GM20000 (cell line): ENCODE measurements around the gene AXIN1.
"Not testable (repeated sequence)": the region's sequence is repeated elsewhere in the genome, so short reads cannot be mapped to it uniquely, and the experiment has no call there.

Experiments
- DNase-seq: peaks from one replicate; pipeline ENCODE4 v3.0.0; 2012; ENCODE audit warnings: low spot score
- TF ChIP-seq, protein P1 (sequence below): IDR thresholded peaks from 2 replicates; pipeline ENCODE4 v1.5.1; 2012; ENCODE audit warnings: mild to moderate bottlenecking, control low read depth; ENCODE audit errors: extremely low read depth, missing control alignments

AXIN1 gene

DNA sequence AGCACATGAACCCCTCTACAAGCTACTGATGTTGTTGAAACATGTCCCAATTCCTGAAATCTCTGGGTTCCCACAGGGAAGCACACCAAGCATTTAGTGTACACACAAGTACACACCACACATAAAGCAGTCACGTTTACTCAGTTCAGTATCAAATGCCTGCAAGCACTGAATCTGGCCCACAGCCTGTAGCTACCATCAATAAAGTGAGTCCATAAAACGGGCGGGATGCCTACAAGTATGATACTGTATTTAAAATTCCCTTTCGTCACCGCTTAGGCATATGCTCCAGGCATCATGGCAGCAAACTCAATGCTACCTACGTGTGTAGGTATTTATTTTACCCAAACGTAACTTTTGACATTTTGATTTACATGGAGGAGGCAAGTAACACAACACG lies 2.3 kb downstream of the AXIN1 start:
- TF ChIP-seq, protein P1, sequence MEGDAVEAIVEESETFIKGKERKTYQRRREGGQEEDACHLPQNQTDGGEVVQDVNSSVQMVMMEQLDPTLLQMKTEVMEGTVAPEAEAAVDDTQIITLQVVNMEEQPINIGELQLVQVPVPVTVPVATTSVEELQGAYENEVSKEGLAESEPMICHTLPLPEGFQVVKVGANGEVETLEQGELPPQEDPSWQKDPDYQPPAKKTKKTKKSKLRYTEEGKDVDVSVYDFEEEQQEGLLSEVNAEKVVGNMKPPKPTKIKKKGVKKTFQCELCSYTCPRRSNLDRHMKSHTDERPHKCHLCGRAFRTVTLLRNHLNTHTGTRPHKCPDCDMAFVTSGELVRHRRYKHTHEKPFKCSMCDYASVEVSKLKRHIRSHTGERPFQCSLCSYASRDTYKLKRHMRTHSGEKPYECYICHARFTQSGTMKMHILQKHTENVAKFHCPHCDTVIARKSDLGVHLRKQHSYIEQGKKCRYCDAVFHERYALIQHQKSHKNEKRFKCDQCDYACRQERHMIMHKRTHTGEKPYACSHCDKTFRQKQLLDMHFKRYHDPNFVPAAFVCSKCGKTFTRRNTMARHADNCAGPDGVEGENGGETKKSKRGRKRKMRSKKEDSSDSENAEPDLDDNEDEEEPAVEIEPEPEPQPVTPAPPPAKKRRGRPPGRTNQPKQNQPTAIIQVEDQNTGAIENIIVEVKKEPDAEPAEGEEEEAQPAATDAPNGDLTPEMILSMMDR = no peak
- DNase-seq = no peak

DNA sequence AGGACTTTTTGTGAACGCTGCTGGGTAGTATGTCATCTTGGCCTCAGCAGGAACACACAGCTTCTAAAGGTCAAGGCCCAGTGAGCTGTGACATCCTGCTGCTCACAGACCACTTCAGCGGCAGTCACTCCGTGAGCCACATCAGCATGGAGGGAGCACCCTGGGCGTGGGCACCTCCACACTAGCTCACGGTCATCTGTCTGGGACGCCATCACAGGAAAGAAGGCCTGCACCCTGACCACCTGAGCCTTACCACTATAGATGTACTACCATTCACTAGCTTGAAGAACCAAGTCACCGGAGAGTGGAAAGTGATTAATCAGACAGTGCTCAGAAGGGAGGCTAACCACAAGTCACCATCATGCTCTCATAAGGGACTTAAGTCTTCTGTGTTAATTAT lies 3.3 kb downstream of the AXIN1 start:
- TF ChIP-seq, protein P1 = no peak
- DNase-seq = peak; percentile 78

DNA sequence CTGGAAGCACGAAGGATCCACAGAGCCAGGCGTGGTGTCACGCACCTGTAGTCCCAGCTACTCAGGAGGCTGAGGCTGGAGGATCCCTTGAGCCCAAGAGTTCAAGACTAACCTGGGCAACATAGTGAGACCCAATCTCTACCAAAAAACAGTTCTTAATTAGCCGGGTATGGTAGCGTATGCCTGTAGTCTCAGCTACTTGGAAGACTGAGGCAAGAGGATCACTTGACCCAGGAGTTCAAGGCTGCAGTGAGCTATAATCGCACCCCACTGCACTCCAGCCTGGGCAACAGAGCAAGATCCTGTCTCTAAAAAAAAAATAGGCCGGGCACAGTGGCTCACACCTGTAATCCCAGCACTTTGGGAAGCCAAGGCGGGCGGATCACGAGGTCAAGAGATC lies 4.0 kb downstream of the AXIN1 start:
- not testable (repeated sequence) for DNase-seq

DNA sequence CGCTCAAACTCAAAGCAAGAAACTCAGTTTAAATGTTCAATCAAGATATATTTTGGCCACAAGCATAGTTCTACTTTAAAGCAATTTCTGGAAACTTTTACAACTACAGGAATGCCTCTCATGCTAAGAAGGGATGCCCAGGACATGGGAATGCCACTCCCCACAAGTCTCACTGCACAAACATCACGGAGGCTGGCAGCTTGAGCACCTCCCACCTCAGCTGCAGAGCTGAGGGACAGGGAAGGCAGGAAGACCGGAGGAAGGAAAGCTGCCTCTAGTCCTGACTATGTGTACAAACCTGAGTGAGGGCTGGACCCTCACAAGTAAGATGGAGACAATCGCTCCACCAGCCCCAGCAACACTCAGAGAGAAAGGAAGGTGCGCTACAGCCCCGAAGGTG lies 5.3 kb downstream of the AXIN1 start:
- DNase-seq = no peak
- TF ChIP-seq, protein P1 = no peak

DNA sequence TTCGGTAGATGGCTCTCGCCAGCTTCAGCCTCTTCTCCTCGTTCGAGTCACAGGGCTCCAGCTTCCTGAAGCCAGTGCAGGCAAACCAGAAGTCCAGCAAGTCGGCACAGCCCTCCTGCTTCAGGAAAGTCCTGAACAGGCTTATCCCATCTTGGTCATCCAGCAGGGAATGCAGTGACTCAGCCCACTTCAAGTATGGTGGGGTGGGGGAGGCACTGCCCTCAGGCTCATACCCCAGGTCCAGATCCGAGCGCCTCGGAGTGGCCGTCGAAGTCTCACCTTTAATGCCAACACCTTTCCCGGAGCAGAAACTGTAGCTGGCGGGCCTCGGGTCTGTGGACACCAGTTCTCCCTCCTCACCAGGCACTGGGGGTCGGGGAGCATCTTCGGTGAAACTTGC lies 5.9 kb downstream of the AXIN1 start:
- no peak for DNase-seq
- TF ChIP-seq, protein P1 = no peak

DNA sequence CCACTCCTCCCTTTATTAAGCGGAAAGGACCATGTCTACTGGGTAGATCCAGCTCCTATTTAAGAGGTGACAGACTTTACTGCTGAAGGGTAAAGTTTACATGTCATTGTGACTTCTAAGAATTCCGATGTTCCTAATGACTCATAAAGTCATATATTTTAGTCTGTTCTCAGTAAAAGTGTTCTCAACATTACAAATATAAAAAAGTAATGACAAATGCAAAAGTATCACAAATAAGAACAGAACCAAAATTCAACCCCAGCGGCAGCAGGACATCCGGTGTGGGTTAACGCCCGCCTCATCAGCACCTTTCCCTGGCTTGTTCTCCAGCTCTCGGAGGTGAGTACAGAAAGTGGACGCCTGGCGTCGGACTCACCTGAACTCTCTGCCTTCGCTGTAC lies 6.8 kb downstream of the AXIN1 start:
- TF ChIP-seq, protein P1 = no peak

DNA sequence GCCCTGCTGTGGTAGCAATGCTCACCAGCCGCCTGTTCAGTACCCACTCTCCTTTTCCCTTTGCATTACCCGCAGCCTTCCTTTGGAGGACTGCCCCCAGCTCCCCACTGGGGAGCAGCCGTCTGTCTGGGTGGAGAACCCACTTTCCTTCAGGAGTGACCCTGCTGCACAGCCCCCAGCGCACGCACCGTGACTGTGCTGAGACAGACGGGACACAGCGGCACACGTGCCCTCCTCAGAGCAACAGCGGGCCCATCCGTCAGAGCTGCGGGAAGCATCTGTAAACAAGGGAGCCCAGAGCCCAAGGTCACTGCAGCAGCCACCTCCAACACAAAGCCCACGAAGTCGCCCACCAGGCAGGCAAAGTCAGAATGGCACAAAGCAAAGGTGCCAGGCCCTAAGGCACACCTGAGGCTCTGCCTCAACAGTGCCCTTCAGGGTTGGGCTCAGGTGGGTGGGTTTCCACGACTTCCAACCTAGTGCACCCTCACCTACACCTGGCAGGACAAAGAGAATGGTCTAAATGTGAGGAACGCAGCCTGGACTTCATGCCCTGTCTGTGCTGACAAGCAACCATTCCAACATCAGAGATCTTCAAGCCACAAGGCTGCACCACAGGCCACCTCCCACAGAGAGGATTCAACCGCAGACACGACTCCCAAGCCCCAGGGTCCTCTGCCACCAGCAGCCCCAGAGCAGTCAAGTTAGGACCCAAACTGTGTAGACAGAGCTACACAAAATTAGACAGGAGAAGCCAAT lies 9.9 kb downstream of the AXIN1 start:
- TF ChIP-seq, protein P1 = no peak
- no peak for DNase-seq

More for the DNA sequence above, 6.8 kb downstream of the AXIN1 start:
- no peak for DNase-seq

DNA sequence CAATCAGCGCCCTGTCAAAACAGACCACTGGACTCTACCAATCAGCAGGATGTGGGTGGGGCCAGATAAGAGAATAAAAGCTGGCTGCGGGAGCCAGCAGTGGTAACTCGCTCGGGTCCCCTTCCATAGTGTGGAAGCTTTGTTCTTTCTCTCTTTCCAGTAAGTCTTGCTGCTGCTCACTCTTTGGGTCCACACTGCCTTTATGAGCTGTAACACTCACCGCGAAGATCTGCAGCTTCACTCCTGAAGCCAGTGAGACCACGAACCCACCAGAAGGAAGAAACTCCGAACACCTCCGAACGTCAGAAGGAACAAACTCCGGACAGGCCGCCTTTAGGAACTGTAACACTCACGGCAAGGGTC lies 10.6 kb downstream of the AXIN1 start:
- DNase-seq = not testable (repeated sequence)

DNA sequence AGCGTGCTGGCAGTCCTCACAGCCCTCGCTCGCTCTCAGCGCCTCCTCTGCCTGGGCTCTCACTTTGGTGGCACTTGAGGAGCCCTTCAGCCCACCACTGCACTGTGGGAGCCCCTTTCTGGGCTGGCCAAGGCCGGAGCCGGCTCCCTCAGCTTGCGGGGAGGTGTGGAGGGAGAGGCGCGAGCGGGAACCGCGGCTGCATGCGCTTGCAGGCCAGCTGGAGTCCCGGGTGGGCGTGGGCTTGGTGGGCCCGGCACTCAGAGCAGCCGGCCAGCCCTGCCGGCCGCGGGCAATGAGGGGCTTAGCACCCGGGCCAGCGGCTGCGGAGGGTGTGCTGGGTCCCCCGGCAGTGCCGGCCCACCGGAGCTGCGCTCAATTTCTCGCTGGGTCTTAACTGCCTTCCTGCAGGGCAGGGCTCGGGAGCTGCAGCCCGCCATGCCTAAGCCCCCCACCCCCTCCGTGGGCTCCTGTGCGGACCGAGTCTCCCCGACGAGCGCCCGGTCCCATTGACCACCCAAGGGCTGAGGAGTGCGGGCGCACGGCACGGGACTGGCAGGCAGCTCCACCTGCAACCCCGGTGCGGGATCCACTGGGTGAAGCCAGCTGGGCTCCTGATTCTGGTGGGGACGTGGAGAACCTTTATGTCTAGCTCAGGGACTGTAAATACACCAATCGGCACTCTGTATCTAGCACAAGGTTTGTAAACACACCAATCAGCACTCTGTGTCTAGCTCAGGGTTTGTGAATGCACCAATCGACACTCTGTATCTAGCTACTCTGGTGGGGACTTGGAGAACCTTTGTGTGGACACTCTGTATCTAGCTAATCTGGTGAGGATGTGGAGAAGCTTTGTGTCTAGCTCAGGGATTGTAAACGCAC lies 11.2 kb downstream of the AXIN1 start:
- not testable (repeated sequence) for DNase-seq
